Measurements from ENCODE around the gene PDE4D. TPM values are rescaled to one million over a fixed set of nuclear protein-coding genes. Genes with fewer than 3 reads are reported as not detected.
A peak's percentile ranks its signal among the peaks of the same experiment; 100 is the strongest.

The PDE4D gene
- total and polyA plus RNA-seq, 4 donors = 12.8 to 167 (median 44.5) TPM

- ATAC-seq (ENCODE audit: insufficient read depth, low FRiP score) (no peak), DNase-seq (peak in 1 of 3 donors; percentile 28)
- Histone ChIP-seq H3K36me3 (ENCODE audit: control insufficient read depth in 4 of 4, insufficient read depth in 4 of 4, low read length in 4 of 4) (no peaks in the 10 kb centered on the region), H3K27me3 (ENCODE audit: control insufficient read depth in 3 of 3, insufficient read depth in 3 of 3, low read length in 2 of 3) (no peaks in the 10 kb centered on the region), H3K27ac (ENCODE audit: low read depth in 1 of 2, low read length in 1 of 2) (no peak overlapping the region), H3K9ac (ENCODE audit: insufficient read depth in 1 of 2, low read length in 2 of 2) (no peak overlapping the region), H3K4me3 (no peak overlapping the region), H3K4me1 (ENCODE audit: control insufficient read depth in 5 of 5, insufficient read depth in 5 of 5, low read length in 5 of 5) (peaks cover 0 to 40% (median 6%) of the 10 kb centered on the region in 5 donors), H3K9me3 (ENCODE audit: control insufficient read depth in 4 of 4, insufficient read depth in 3 of 4, low read length in 3 of 4) (no peaks in the 10 kb centered on the region)
- 77 to 83% methylated on average over 4 of the region's 4 CpGs for WGBS, 2 donors
- no peak for TF ChIP-seq CTCF (IDR thresholded peaks at IDR 0.05; ENCODE audit: control extremely low read depth, extremely low read depth)
Observed at GRCh38 chr5:59831326-59832010, 62.1 kb downstream of the PDE4D start.

- H3K9ac ChIP-seq (ENCODE audit: insufficient read depth in 1 of 2, low read length in 2 of 2) = no peak overlapping the region
- whole genome bisulfite sequencing, 2 donors = 81 to 86% methylated on average over 2 of the region's 2 CpGs
- TF ChIP-seq CTCF (IDR thresholded peaks at IDR 0.05; ENCODE audit: control extremely low read depth, extremely low read depth) = no peak
- H3K9me3 ChIP-seq (ENCODE audit: control insufficient read depth in 4 of 4, insufficient read depth in 3 of 4, low read length in 3 of 4) = no peaks in the 10 kb centered on the region
- no peaks in the 10 kb centered on the region for H3K27me3 ChIP-seq (ENCODE audit: control insufficient read depth in 3 of 3, insufficient read depth in 3 of 3, low read length in 2 of 3)
- H3K4me1 ChIP-seq (ENCODE audit: control insufficient read depth in 5 of 5, insufficient read depth in 5 of 5, low read length in 5 of 5) = peaks cover 0 to 40% (median 6%) of the 10 kb centered on the region in 5 donors
- H3K4me3 ChIP-seq = no peak overlapping the region
- DNase-seq (no peak), ATAC-seq (ENCODE audit: insufficient read depth, low FRiP score) (no peak)
- H3K27ac ChIP-seq (ENCODE audit: low read depth in 1 of 2, low read length in 1 of 2) = no peak overlapping the region
- H3K36me3 ChIP-seq (ENCODE audit: control insufficient read depth in 4 of 4, insufficient read depth in 4 of 4, low read length in 4 of 4) = no peaks in the 10 kb centered on the region
Observed at GRCh38 chr5:59830536-59831200, 62.9 kb downstream of the PDE4D start.

GRCh38 chr5:59829922-59830321 lies 63.6 kb downstream of the PDE4D start:
- DNase-seq (no peak), ATAC-seq (ENCODE audit: insufficient read depth, low FRiP score) (no peak)
- 95% methylated on average over 2 of the region's 2 CpGs for WGBS, 2 donors
- Histone ChIP-seq H3K4me1 (ENCODE audit: control insufficient read depth in 5 of 5, insufficient read depth in 5 of 5, low read length in 5 of 5) (peaks cover 0 to 40% (median 6%) of the 10 kb centered on the region in 5 donors), H3K9me3 (ENCODE audit: control insufficient read depth in 4 of 4, insufficient read depth in 3 of 4, low read length in 3 of 4) (no peaks in the 10 kb centered on the region), H3K27ac (ENCODE audit: low read depth in 1 of 2, low read length in 1 of 2) (no peak overlapping the region), H3K27me3 (ENCODE audit: control insufficient read depth in 3 of 3, insufficient read depth in 3 of 3, low read length in 2 of 3) (no peaks in the 10 kb centered on the region), H3K36me3 (ENCODE audit: control insufficient read depth in 4 of 4, insufficient read depth in 4 of 4, low read length in 4 of 4) (no peaks in the 10 kb centered on the region), H3K9ac (ENCODE audit: insufficient read depth in 1 of 2, low read length in 2 of 2) (no peak overlapping the region), H3K4me3 (no peak overlapping the region)
- TF ChIP-seq CTCF (IDR thresholded peaks at IDR 0.05; ENCODE audit: control extremely low read depth, extremely low read depth) = no peak

Data from lung (tissue), 12 donors.